ENCODE measurements around the gene SELENOF. TPM values are rescaled to one million over a fixed set of nuclear protein-coding genes. Genes with fewer than 3 reads are reported as not detected.
A peak's percentile ranks its signal among the peaks of the same experiment; 100 is the strongest.

The SELENOF gene
- polyA plus RNA-seq, 3 donors = 247 to 282 (median 270) TPM

DNA sequence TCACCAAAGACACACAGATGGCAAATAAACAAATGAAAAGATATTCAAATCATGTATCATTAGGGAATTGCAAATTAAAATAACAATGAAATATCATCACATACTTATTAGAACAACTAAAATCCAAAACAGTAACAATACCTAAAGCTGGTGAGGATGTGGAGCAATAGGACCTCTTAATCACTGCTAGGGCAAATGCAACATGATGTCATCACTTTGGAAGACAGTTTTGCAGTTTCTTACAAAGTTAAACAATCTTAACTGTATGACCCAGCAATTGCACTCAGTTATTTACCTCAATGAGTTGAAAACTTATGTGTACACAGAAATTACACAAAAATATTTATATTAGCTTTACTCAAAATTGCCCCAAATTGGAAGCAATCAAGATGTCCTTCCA, 47.3 kb downstream of the SELENOF start:
- no peak for DNase-seq

DNA sequence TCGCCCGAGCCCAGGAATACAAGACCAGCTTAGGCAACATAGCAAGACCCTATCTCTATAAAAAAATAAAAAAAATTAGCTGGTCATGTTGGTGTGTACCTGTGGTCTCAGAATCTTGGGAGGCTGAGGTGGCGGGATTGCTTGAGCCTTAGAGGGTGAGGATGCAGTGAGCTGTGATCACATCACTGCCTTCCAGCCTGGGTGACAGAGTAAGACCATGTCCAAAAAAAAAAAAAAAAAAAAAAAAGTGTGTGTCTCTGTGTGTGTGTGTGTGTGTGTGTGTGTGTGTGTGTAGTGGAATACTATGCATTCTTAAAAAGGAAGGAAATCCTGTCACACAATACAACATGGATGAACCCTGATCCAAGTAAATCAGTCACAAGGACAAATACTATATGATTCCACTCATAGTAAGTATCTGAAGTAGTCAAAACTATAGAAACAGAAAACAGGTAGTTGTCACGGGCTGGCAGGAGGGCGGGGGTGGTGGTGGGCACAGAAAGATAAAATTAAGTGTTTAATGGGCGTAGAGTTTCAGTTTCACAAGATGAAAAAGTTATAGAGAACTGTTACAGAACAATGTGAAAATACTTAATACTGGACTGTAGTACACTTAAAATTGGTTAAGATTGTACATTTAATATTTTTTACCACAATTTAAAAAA, 47.8 kb downstream of the SELENOF start:
- DNase-seq = no peak

DNA sequence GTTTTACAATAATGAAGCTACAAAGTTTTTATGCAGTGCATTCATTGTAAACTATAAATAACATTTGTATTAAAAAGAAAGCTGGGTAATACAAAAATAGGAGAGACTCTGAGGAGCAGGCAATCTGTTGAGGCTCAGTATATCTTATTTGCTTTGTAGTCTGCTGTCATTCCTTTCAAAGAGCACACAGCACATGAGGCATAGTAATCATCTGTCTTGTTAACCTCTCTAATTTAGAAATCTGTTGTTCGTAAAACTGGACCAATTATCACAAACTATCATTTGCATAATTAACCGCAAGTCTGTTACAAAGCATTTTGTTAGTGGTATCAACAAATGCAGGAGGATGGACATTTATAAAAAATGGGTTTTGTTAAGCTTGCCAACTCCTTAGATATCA, 51.0 kb downstream of the SELENOF start:
- no peak for DNase-seq

DNA sequence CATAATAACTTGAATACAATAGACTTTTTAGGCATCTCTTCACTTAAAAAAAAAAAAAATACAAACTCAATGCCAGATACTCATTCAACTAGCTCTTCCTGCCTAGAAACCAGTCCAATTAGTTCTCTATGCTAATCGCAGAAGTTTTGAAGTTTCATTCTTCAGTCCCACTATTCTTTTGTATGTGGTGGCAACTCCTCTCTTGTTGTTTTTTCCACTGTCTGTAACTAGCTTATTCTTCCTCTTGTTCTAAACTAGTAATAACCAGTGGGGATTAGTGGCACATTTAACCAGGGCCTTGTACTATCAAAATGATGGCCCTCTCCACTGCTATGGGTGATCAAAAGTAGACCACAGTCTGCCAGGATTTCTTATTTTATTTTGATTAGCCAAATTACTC, 52.5 kb downstream of the SELENOF start:
- DNase-seq = no peak

DNA sequence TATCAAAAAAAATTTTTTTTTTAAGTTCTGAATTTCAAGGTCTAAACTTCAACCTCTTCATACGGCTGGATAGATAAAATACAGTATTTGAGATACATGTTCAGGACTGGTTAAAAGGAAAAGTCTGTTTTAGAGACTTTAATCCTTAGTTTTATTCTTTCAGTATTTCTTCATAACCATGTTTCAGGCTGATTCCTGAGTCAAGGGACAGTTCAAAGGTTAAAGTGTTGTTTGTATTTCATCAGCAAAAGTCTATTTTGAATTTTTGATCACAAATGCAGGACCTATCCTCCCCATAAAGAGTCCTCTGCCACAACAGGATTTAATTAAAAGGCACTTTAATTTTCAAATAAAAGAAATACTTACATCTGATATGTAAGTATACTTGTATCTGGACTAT, 53.5 kb downstream of the SELENOF start:
- DNase-seq = no peak

DNA sequence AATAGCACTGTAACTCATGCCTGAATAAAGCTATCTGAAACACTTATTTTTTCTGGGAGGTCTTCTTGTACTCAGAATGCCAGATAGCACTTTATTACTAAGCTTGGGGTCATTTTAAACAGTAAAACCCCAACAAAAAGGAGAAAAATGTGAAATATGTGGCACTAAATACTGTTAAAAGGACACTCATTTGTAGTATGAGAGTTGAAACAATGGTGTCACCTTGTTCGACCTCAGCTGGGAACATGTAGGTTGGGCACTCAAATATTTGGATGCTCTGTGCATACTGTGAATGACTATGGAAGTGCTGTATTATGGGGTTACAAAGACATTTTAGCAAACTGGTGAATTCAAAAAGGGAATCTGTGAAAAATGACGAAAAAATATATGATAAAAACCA, 53.9 kb downstream of the SELENOF start:
- DNase-seq = no peak

DNA sequence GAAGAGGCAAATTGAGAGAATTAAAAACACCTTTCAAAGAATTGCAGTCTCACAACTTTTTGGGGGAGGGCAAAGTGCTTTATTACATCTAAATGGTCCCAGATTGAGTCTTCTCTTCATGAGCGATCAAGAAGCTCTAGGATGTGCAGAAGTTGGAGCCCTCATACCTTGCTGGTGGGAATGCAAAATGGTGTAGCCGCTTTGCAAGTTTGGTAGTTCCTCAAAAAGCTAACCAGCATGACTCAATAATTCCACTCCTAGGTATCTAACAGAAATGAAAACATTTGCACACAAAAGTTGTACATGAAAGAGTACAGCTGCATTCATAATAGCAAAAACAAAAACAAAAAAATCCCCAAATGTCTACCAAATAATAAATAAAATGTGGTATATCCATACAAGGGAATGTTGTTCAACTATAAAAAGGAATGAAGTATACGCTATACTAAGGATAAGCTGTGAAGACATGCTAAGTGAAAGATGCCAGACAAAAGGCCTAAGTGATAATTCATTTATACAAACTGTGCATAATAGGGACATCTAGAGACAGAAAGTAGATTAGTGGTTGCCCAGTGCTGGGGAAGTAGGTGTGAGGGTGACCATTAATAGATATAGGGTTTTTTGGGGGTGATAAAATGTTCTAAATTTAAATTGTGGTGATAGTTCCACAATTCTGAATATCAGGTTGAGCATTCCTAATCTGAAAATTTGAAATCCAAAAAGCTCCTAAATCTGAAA, 55.2 kb downstream of the SELENOF start:
- no peak for DNase-seq

DNA sequence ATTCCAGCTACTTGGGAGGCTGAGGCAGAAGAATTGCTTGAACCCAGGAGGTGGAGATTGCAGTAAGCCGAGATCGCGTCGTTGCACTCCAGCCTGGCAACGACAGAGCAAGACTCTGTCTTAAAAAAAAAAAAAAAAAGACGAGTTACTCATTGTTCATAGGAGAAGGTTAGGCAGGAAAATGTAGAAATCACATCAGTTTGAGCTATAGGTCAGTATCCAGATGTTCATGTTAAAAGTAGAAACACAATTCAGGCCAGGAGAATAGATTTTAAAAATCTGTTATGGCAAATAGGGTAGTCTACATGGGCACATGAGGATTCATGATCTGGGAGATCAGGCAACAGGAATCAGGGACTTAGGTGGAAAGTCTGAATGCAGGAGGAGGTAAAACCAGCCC, 57.7 kb downstream of the SELENOF start:
- DNase-seq = no peak

DNA sequence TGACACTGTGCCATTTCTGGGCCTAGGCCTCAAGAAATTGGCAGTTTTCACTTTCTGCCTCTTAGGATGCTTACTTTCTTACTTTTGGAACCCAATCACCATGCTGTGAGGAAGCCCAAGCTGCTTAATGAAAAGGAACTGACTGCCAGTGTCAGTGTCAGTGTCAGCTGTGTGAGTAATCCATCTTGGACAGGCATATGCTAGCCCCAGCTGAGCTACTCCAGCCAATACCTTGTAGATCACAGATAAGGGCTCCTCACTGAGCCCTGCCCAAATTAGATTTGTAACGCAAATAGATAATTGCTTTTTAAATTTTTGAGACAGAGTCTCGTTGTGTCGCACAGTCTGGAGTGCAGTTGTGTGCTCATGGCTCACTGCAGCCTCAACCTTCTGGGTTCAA, 59.6 kb downstream of the SELENOF start:
- DNase-seq = no peak

DNA sequence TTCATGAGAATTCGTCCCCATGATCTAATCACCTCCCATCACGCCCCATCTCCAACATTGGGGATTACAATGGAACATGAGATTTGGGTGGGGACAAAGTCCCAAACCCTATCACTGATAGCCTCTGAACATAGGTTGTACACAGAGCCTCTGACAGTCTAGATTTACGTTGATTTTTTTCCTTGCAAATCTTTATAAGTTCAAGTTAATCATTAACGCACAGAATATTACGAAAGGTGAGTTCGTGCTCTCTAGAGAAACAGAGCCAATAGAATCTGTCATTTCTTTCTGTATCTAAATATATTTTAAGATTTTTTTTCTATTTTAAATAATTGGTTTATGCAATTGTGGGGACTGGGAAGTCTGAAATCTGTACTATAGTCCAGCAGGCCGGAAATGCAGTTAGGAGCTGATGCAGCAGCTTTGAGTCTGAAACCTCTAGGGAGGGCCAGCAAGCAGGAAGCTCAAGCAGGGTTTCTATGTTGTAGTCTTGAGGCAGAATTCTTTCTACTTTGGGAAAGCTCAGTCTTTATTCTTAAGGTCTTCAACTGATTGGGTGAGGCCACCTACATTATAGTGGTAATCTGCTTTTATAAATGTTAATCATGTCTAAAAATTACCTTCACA, 61.0 kb downstream of the SELENOF start:
- DNase-seq = no peak

DNA sequence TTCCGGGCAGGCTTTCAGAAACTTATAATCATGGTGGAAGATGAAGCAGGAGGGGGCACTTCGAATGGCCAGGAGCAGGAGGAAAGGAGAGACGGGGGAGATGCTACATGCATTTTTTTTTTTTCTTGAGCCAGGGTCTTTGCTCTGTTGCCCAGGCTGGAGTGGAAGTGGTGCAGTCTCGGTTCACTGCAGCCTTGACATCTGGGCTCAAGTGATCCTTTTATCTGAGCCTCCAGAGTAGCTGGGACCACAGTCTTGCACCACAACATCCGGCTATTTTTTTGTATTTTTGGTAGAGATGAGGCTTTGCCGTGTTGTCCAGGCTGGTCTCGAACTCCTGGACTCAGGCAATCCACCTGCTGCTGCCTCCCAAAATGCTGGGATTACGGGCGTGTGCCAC, 61.6 kb downstream of the SELENOF start:
- DNase-seq = no peak

DNA sequence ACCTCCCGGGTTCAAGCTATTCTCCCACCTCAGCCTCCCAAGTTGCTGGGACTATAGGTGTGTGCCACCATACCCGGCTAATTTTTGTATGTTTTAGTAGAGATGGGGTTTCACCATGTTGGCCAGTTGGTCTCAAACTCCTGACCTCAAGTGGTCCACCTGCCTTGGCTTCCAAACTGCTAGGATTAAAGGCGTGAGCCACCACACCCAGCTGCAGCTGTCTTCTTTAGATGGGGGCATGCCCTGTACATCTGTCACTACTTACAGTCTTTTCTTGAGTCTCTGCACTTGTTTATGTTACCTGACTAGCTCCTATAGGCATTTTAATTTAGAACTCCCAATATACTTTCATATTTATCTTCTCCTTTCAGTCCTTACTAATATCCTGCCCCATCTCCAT, 64.2 kb downstream of the SELENOF start:
- DNase-seq = no peak

DNA sequence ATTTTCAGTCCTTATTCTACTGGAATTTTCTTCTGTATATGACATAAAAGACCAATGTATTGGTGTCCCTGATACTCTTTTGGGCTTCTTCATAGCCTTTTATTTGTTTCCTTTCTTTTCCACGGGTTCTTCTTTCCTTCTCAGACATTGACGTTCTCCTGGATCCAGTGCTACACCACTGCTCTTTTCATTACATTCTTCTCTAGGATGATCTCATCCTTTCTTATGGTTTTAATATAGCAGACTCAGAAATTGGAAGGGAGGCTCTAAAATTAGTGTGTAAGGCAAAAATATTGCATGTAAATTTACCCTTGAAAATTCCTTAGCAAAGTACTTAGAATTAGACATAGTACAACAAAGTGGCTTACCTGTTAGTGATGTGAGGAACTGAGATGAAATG, 65.3 kb downstream of the SELENOF start:
- DNase-seq = no peak

DNA sequence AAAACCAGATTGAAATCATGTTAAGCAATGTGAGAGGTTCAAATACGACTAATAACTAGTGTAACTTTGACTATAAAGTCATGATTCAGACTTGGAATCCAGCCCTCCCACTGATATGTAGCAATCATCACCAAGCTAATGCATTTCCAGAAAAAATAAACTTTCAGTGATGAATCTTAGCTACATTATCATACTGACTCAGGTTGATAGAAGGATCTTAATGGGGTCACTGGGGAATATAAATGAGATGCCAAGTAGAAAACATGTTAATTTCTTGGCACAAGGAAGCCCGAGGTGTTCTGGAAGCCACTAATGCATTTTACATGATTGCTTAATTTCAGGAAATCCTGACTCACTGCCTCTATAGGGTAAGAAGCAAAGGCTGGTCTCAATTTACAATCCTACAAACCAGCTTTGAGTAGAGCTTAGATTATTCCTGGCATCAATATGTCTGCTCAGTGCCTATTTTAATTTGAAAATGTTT, 67.7 kb downstream of the SELENOF start:
- DNase-seq = no peak

DNA sequence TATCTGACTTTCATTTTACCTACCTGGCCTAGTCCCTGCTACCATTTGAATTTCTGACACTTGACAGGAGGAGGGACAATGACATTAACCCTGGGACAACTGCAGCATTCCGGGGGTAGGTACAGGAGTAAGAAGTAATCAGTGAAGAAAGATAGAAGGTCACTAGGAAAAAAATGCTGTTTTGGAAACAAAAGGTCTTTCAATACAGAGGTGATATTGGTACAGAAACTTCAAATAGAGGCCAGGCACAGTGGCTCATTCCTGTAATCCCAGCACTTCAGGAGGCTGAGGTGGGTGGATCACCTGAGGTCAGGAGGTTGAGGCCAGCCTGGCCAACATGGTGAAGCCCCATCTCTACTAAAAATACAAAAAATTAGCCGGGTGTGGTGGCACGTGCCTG, 68.4 kb downstream of the SELENOF start:
- DNase-seq = no peak

DNA sequence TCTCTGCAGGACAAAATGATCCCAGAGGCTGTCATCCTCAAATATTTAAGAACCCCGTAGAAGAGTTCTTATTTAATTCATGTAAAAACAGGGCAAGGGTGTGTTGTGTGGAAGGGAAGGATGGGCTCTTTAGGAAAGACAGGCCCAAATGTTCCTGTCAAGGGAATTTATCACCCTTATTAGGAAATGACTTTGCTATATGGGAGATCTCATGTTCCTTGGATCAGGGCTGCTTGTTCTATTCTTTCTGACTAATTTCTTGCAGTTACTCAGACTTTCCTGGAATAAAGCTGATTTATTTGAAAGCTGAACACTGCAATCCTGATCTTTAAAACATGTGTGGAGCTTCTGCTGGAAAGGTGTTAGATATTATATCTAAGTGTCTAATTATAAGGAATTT, 72.8 kb downstream of the SELENOF start:
- DNase-seq = no peak

DNA sequence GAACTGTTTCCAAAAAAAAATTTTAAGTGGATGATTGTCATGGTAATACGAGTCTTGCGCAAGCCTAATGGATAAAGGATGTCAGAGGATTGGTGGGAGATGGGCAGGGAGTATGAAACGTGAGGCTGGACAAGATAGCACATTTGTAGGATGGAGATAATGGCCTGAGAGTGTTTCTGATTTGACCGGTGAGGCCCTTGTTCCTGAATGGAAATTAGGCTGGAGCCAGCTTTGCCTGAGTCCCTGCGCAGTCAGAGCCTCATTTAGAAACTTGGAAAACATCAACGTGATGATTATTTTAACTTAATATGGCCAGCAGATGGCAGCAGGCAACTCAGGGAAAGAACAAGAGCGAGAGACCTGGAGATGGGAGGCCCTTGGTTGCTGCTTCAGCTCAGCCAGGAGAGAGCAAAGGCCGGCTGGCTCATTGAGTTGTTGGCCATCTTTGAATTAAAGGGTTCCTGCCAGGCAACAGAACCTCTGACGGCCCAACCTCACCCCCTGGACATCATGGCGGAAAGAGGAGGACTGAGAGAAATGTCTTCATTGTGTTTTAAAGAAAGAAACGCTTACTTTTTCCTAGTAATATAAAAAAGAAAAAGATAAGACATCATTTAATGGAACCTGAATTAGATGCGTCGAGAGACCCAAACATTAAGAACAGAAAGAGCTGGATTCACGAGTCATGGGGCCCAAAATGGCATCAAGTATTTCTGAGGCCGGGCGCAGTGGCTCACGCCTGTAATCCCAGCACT, 80.3 kb downstream of the SELENOF start:
- DNase-seq = peak; percentile 80

DNA sequence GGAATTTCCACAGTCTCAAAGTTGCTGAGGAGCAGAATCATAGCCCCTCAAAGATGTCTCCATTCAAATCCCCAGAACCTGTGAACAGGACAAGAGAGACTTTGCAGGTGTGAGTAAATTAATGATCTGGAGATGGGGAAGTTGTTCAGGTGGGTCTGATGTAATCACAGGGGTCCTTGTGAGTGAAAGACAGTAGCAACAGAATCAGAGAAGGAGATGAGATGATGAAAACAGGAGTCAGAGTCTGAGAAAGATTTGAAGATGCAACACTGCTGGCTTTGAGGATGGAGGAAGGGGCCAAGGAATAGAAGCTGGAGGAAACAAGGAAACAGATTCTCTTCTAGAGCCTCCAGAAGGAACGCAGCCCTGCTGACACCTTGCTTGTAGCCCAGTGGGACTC, 81.5 kb downstream of the SELENOF start:
- no peak for DNase-seq

DNA sequence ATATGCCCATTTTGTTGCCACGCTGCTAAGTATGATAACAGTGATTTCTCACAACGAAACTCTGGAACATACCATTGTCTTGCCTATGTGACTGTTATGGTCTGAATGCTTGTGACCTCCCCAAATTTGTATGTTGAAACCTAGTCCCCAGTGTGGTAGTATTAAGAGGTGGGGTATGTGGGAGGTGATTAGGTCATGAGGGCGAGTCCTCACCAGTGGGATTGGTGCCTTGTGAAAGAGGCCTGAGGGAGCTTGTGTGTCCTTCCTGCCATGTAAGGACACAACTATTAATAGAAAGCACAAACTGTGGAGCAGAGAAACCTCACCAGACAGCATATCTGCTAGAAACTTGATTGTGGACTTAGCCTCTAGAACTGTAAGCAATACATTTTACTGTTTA, 84.6 kb downstream of the SELENOF start:
- DNase-seq = no peak

DNA sequence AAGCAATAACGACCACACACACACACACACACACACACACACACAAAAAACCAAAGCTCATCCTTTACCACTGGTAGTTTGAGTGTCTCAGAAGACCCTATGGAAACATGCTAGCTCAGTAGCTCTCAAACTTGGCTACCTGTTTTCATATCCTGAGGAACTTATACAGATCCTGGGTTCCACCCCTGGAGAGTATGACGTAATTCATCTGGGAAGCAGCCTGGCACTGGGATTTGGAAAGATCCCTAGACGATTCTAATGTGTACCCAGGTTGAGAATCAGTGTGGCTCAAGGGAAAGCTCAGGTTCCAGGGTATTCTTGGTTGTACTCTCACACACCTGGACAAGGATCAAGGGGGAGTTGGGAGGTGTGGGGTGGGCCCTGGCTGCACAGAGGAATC, 85.9 kb downstream of the SELENOF start:
- no peak for DNase-seq

DNA sequence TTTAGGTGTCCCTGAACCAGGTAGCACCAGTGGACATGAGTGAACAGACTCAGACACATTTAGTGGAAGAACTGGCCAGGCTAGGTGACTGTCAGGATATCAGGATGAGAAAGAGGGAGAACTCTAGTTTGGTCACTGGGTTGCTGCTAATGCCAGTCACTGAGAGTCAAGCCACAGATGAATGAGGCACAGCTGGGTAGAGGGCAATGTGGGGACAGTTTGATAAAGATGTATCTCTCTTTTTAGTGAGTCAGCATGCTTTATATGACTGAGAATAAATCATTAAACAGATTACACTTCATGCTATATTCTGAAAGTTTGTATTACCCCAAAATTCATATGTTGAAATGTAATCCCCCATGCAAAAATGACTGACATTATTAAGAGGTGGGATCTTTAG, 87.1 kb downstream of the SELENOF start:
- DNase-seq = no peak

DNA sequence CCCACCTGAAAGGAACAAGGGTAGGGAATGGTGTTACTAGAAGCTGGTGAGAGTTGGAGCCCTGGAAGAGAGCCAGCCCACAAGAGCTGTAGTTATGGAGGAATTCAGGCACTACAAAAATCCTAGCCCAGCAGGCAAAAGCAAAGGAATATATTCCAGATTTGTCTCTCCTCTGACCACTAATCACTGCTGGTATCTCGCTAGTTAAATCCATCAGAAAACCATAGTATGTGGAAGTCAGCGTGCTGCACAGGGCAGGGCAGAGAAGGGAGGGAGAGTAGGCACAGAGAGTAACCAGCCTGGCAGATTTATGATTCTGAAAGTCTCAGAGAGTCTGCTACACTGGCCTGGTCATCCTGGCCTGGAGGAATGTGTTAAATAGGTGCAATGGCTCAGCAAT, 88.6 kb downstream of the SELENOF start:
- DNase-seq = no peak
